ENCODE results near the gene ACTG1.
A peak's percentile ranks its signal among the peaks of the same experiment; 100 is the strongest.

ACTG1 gene

DNA sequence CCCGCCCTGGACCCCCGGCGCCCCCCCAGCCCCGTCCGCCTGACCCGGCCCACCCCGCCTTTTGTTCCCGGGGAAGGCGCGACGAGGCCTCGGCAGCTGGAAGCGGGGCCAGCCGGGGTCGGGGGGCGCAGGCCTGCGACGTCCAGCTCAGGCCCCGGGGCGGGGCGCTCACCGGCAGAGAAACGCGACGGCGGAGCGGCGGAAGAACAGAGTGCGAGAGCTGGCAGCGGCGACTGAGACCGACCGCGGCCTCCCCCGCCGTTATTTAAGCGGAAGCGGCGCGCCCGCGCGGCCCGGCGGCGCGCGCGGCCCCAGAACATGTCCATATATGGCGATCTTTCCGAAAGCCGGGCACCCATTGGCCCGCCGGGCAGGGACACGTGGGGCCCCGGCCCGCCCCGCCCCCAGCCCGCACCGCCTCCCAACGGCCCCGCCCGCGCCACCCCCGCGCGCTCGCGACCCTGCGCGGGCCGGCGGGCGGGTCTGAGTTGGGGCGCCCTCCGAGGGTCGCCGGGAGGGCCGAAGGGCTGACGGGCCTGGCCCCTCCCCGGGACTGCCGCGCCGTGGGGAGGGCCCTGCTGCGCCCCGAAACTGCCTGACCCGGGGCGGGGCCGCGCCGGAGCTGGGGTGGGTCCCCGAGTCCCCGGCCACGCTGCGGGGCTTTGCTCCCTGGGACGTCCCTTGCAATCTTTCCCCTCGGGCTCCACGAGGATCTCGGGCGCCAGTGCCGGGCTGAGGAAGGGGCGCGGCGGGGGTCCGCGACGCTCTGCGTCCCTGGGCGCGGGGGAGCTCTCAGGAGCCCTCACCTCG lies at the start of gene ACTG1:
ACTG1 (minus strand) TSS at position 238 of the 810 bp plus-strand sequence. CDS start 445 bp downstream, outside the sequence.
- Histone ChIP-seq H3K36me3 (ENCODE audit: insufficient read depth, low read length) (peaks cover 36% of the 10 kb centered on the region), H3K9me3 (ENCODE audit: low read length) (no peaks in the 10 kb centered on the region), H2AFZ (ENCODE audit: low read depth, low read length) (no peak within 1 kb of the TSS), H3K27me3 (ENCODE audit: insufficient read depth, low read length) (no peaks in the 10 kb centered on the region), H3K4me1 (ENCODE audit: insufficient read depth, low read length) (peaks cover 24% of the 10 kb centered on the region), H3K4me3 (ENCODE audit: low read length) (peak within 1 kb of the TSS; percentile 87)

DNA sequence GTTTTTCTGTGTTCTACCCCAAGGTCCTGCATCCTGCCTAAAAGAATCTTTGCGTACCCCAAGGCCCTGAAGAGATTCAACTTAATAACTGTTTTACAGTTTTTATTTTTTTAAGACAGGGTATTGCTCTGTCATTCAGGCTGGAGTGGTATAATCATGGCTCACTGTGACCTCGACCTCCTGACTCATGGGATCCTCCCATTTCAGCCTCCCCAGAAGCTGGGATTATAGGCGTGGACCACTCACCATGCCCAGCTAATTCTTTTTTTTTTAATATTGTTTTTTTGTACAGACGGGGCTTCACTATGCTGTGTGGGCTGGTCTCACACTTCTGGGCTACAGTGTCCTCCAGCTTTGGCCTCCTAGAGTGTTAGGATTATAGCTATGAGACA lies 48.9 kb upstream of the ACTG1 start:
- no peaks in the 10 kb centered on the region for H3K27me3 ChIP-seq (ENCODE audit: insufficient read depth, low read length)
- peaks cover 79% of the 10 kb centered on the region for H3K36me3 ChIP-seq (ENCODE audit: insufficient read depth, low read length)
- H3K4me3 ChIP-seq (ENCODE audit: low read length), result no peak overlapping the region
- no peak overlapping the region for H2AFZ ChIP-seq (ENCODE audit: low read depth, low read length)
- H3K4me1 ChIP-seq (ENCODE audit: insufficient read depth, low read length), result no peaks in the 10 kb centered on the region
- no peaks in the 10 kb centered on the region for H3K9me3 ChIP-seq (ENCODE audit: low read length)

DNA sequence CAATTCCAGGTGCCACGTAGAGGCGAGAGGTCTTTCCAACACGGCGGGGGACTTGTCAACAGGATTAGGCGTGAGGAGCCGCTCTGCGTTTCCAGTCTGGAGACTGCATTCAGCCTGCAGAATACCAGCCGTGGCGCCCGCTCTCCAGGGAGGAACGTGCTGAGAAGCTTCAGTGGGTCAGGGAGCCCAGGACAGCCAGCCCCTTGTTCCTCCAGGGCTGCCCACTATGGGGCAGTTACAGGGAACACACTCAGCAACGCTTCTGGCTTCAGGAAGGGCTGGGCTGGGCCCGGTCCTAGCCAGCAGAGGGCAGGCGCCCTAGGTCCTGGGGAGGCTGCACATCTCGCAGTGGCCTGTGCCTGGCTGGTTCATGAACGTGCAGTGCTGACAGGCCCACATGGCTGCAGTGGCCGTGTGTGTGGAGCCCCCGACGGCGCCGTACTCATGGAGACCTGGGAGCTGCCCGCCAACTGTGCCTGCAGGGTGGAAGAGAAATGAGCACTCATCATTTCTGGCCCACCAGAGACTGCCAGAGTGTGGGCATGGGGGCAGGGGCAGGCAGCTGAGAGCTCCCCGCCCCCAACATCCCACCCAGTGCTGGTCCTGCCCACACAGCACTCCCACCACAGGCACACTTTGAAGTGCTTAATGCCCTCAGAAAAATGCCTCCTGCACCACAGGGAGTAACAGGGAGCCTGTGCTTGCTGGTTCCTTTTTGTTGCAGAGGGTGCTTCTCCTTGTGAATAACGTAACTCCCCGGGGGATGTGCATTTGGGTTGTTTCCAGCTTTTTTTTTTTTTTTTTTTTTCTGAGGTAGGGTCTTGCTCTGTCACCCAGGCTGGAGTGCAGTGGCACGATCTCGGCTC lies 46.6 kb upstream of the ACTG1 start:
- Histone ChIP-seq H3K36me3 (ENCODE audit: insufficient read depth, low read length) (peaks cover 59% of the 10 kb centered on the region), H3K9me3 (ENCODE audit: low read length) (no peaks in the 10 kb centered on the region)

DNA sequence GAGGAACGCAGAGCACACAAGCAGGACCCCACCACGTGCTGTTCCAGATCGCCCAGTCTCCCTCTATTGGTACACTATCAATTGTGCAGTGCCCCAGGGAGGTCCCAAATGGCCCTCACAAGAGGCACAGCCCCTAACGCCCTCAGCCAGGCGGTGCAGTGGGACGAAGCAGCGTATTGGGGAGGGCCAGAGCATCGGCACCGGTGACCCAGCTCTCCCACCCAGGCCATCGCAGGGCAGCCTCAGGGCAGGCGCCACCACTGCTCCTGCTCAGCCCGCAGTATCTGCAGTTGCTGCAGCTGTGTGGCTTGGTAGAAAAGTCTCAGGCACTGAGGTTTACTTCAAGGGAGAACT lies 45.5 kb upstream of the ACTG1 start:
- Histone ChIP-seq H3K4me3 (ENCODE audit: low read length) (no peak overlapping the region), H3K36me3 (ENCODE audit: insufficient read depth, low read length) (peaks cover 50% of the 10 kb centered on the region), H3K27me3 (ENCODE audit: insufficient read depth, low read length) (no peaks in the 10 kb centered on the region), H3K4me1 (ENCODE audit: insufficient read depth, low read length) (peaks cover 9% of the 10 kb centered on the region), H2AFZ (ENCODE audit: low read depth, low read length) (no peak overlapping the region), H3K9me3 (ENCODE audit: low read length) (no peaks in the 10 kb centered on the region)

More for the DNA sequence above, 46.6 kb upstream of the ACTG1 start:
- no peaks in the 10 kb centered on the region for H3K27me3 ChIP-seq (ENCODE audit: insufficient read depth, low read length)
- no peaks in the 10 kb centered on the region for H3K4me1 ChIP-seq (ENCODE audit: insufficient read depth, low read length)
- no peak overlapping the region for H2AFZ ChIP-seq (ENCODE audit: low read depth, low read length)
- no peak overlapping the region for H3K4me3 ChIP-seq (ENCODE audit: low read length)

DNA sequence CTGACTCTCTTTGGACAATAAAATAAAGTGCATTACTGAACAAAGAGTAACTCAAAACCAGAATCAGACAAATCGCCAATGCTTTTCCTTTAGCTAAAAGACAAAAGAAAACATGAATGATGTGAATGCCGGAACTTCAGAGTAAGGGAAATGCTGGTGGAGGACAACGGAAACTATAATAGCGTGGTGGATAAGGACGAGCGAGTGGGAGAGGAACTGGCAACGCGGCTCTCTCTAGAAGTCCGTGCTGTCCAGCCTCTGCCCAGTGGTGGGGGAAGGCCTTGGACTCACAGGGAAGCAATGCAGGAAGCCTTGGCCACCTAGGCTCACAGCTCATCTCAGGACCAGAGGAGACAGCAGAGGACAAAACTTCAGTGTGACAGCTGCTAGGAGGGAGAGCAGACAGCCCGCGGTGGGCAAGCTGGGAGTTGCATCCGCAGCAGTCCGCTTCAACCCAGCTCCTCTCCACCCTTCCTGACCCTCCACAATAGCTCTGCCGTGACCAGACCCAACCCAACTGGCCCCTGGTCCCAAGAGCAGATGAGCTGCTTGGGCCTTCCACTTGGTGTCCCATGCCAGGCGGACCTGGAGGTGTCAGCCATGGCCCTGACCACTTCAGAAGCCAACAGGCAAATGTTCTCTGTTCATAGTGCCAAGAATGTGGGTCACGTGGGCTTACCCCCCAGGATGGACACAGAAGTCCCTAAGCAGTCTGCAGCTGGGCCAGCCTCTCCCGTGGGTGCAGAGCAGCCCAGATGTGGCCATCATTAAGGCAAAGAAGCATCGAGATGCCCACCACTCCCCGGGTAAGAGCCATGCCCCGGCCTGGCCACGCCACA lies 44.9 kb upstream of the ACTG1 start:
- H3K36me3 ChIP-seq (ENCODE audit: insufficient read depth, low read length), result peaks cover 48% of the 10 kb centered on the region
- H3K9me3 ChIP-seq (ENCODE audit: low read length), result no peaks in the 10 kb centered on the region
- H2AFZ ChIP-seq (ENCODE audit: low read depth, low read length), result no peak overlapping the region
- H3K4me3 ChIP-seq (ENCODE audit: low read length), result no peak overlapping the region
- H3K27me3 ChIP-seq (ENCODE audit: insufficient read depth, low read length), result no peaks in the 10 kb centered on the region
- peaks cover 9% of the 10 kb centered on the region for H3K4me1 ChIP-seq (ENCODE audit: insufficient read depth, low read length)

DNA sequence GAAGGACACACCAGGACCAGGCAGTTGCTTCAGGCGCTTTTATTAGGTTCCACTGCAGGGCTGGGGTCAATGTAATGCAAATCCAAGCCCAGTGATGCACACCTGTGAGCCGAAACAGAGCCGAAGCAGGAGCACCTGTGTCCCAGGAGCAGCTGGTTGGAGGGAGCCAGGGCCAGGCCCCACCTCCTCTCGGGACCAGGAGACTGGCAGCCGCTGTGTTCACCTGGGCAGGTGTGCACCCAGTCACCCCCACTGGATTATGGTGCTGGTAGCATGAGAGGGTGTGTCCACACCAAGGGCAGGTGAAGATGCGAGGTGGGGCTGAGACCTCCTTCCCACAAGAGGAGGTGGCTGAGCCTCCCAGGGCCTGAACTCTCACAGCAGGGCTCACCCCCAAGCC lies 44.3 kb upstream of the ACTG1 start:
- no peaks in the 10 kb centered on the region for H3K27me3 ChIP-seq (ENCODE audit: insufficient read depth, low read length)
- H3K9me3 ChIP-seq (ENCODE audit: low read length), result no peaks in the 10 kb centered on the region
- no peak overlapping the region for H2AFZ ChIP-seq (ENCODE audit: low read depth, low read length)
- H3K4me1 ChIP-seq (ENCODE audit: insufficient read depth, low read length), result peaks cover 9% of the 10 kb centered on the region
- no peak overlapping the region for H3K4me3 ChIP-seq (ENCODE audit: low read length)
- peaks cover 43% of the 10 kb centered on the region for H3K36me3 ChIP-seq (ENCODE audit: insufficient read depth, low read length)

DNA sequence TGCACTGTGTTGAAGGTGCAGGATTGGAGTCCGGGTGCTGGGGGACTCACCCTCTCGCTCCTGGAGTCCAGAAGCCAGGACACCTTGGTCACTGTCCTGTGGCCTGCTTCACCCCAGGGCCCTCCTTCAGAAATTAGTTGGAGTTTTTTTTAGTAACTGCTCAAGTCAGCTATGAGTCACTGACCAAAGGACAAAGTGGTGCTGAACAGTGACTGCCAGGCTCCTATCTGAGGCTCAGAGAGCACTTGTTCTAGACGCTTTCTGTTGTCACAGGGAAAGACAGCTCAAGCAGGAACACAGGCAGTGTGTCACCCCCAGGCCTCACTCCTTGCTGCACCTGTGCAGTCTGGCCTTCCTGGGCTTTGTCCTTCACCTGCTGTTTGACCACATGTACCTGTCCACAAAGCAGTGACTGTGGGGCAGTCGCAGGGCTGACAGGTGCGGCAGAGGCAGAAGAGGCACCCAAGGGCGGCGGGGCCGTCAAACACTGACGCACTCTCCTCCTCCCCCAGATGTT lies 43.6 kb upstream of the ACTG1 start:
- H3K4me3 ChIP-seq (ENCODE audit: low read length), result no peak overlapping the region
- no peaks in the 10 kb centered on the region for H3K27me3 ChIP-seq (ENCODE audit: insufficient read depth, low read length)
- peaks cover 14% of the 10 kb centered on the region for H3K4me1 ChIP-seq (ENCODE audit: insufficient read depth, low read length)
- H3K9me3 ChIP-seq (ENCODE audit: low read length), result no peaks in the 10 kb centered on the region
- H3K36me3 ChIP-seq (ENCODE audit: insufficient read depth, low read length), result peaks cover 38% of the 10 kb centered on the region
- H2AFZ ChIP-seq (ENCODE audit: low read depth, low read length), result no peak overlapping the region

DNA sequence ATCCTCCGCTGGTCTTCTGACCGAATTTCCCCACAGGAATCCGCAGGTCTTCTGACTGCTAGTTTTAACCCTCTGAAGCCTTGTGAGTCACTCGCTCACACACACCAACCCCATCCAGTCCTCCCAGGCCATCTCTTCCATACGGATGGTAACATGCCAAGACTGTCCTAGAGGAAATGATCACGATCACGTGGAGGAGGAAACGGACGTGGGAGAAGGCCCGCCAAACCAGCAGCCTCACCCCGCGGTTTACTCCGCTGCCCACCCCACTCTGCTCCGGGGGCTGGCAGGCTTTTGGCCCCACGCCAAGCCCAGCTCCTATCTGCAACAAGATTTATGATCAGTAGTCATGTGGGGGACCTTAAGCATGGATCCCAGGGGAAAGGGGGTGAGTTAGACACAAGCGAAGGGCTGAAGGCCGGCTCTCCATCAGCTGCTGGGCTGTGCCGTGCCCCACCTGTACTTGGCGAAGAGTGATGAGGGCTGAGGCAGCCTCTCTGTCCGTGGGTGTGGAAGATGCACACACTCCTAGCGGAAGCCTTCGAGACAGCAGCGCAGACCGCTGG lies 41.1 kb upstream of the ACTG1 start:
- H3K4me3 ChIP-seq (ENCODE audit: low read length), result peak overlapping the region; percentile 72
- no peak overlapping the region for H2AFZ ChIP-seq (ENCODE audit: low read depth, low read length)
- H3K36me3 ChIP-seq (ENCODE audit: insufficient read depth, low read length), result peaks cover 39% of the 10 kb centered on the region
- H3K9me3 ChIP-seq (ENCODE audit: low read length), result no peaks in the 10 kb centered on the region
- peaks cover 21% of the 10 kb centered on the region for H3K4me1 ChIP-seq (ENCODE audit: insufficient read depth, low read length)
- H3K27me3 ChIP-seq (ENCODE audit: insufficient read depth, low read length), result no peaks in the 10 kb centered on the region

DNA sequence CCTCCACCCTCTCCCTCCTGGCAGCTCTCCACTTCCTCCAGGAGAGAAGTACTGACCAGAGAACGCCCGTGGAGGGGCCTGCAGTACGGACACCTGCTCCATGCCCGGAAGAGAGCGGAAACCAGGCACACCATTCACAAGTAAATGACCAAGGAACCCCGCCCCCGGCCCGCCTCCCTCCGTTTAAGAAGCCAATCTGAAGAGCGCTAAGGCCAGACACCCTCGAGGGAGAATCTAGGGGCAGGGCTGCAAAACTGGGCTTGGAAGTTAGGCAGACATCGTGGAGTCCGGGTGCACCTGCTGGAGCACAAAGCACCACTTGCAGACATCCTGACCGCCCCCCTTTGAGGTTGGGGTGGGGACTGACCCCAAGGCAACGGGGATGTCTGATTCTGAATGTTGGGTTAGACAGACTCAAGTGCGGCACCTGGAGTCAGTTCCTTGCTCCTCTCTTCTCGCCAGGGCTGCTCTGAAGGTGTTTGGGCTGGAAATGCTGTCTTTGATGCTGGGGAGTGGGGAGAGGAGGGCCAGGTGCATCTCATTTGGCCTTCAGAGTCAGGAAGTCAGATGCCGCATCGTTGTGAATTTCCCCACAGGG lies 40.5 kb upstream of the ACTG1 start:
- peak overlapping the region; percentile 44 for H2AFZ ChIP-seq (ENCODE audit: low read depth, low read length)
- peaks cover 21% of the 10 kb centered on the region for H3K4me1 ChIP-seq (ENCODE audit: insufficient read depth, low read length)
- no peaks in the 10 kb centered on the region for H3K9me3 ChIP-seq (ENCODE audit: low read length)
- peak overlapping the region; percentile 72 for H3K4me3 ChIP-seq (ENCODE audit: low read length)
- H3K27me3 ChIP-seq (ENCODE audit: insufficient read depth, low read length), result no peaks in the 10 kb centered on the region
- peaks cover 34% of the 10 kb centered on the region for H3K36me3 ChIP-seq (ENCODE audit: insufficient read depth, low read length)

DNA sequence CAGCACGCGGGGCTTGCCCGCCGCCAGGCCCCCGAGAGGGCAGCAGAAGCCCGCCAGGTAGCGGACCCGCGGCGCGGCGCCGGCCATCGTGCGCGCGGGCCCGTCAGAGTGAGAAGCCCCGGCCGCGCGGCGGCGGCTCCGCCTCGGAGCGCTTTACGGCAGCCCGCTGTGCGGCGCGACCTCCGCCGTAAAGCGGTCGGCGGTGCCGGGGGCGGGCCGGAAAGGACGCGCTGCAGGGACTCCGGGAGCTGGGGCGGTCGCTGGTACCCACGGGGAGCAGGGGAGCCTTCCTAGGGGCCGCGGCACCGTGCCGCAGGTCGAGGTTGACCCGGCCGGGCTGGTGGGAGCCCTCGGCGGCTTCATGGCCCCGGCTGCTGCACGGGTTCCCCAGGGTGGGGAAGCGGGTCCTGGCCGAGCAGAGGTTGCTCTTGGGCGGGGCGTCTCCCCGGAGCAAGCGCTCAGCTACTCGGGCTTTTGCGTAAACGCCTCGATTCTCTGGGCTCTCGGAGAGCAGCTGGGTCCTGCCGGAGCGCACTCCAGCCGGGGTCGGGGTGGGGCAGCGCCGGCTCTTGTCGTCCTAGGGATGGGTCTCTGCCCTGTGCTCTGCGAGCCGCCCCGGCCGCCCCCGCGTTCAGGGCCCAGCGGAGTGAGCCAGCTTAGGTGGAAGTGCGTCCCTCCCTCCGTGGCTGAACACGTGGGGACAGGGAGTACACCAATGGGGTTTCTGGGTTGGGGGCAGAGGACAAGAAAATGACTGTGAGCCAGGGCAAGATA lies 39.8 kb upstream of the ACTG1 start, which contains the start of gene FAAP100:
FAAP100 (minus strand) TSS at position 110 of the 774 bp plus-strand sequence; CDS start at position 87, 23 bp downstream.
- Histone ChIP-seq H2AFZ (ENCODE audit: low read depth, low read length) (peak within 1 kb of the TSS; percentile 44), H3K4me1 (ENCODE audit: insufficient read depth, low read length) (peaks cover 21% of the 10 kb centered on the region), H3K27me3 (ENCODE audit: insufficient read depth, low read length) (no peaks in the 10 kb centered on the region), H3K4me3 (ENCODE audit: low read length) (peak within 1 kb of the TSS; percentile 72), H3K36me3 (ENCODE audit: insufficient read depth, low read length) (peaks cover 31% of the 10 kb centered on the region), H3K9me3 (ENCODE audit: low read length) (no peaks in the 10 kb centered on the region)

DNA sequence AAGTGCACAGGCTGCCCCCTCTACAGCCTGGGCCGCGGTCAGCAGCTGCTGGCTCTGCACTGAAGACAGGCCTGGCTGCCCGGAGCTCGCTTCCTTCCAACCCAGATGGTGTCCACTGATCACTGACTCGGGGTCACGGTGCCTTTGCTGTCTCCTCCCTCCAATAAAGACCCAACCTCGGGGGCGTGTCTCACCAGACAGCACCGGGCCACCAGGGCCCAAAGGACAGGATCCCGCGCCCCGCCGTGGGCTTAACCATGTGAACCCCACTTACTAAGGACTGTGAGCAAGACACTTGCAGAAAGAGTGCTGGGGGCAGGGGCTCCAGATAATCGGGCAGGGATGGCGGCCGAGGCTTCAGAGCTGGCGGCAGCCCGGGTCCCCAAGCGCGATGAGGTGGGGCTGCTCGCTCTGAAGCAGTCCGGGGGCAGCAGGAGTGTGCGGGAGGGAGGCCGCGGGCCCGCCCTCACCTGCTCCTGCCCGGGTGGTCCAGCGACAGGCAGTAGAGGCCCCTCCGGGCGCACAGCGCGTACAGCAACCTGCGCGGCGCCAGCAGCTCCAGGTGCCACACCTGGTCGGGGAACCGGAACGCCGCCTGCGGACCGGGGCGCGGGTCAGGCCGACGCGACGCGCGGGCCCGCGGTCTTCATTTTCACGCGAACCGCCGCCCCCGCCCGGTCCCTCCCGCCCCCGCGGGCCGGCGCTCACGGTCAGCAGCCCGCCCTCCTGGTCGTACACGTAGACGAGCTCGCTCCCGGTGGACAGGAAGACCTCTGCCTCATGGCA lies 39.1 kb upstream of the ACTG1 start:
- Histone ChIP-seq H3K27me3 (ENCODE audit: insufficient read depth, low read length) (no peaks in the 10 kb centered on the region), H3K4me3 (ENCODE audit: low read length) (peak overlapping the region; percentile 72), H3K36me3 (ENCODE audit: insufficient read depth, low read length) (peaks cover 31% of the 10 kb centered on the region), H3K9me3 (ENCODE audit: low read length) (no peaks in the 10 kb centered on the region), H3K4me1 (ENCODE audit: insufficient read depth, low read length) (peaks cover 21% of the 10 kb centered on the region), H2AFZ (ENCODE audit: low read depth, low read length) (peak overlapping the region; percentile 44)
